SK-N-SH (cell line): ENCODE results near the gene SMIM11. TPM values are rescaled to one million over a fixed set of nuclear protein-coding genes. Genes with fewer than 3 reads are reported as not detected.

Source experiments
- CTCF ChIA-PET: fragments of 300-600, 350-600 bp; formaldehyde crosslinking; extraction: SDS; loops from one replicate; lab custom pipeline; 2021; lab: Yijun Ruan, JAX
- POLR2A ChIA-PET: fragments of 350-600 bp; sonication (Branson Sonifier 250); formaldehyde crosslinking; extraction: SDS; loops from one replicate; lab custom pipeline; 2020; ENCODE audit warnings: antibody characterized with exemption, inconsistent platforms; lab: Yijun Ruan, JAX
- DNase-seq: peaks from one replicate; pipeline ENCODE4 v3.0.0; 2012
- H2AFZ ChIP-seq: fragments of 200-600 bp; sonication (generic); 2 replicates; pipeline ENCODE4 v1.8.1; 2016; ENCODE audit warnings: antibody characterized with exemption, mild to moderate bottlenecking, low read depth
- H3F3A ChIP-seq: fragments of 200-600 bp; sonication (generic); replicated peaks from 2 replicates; pipeline ENCODE3; 2016; ENCODE audit warnings: antibody characterized with exemption, mild to moderate bottlenecking; ENCODE audit not compliant: insufficient read depth
- H3K27ac ChIP-seq, 2 experiments: fragments of 200-500 bp in 1 of 2; fragments of 200-600 bp in 1 of 2; sonication (Bioruptor generic) in 1 of 2; sonication (generic), shearing (Covaris generic) in 1 of 2; 2 replicates each; pipeline versions ENCODE4 v1.5.1 to v1.6.1; 2014 to 2016; ENCODE audit warnings: low read depth in 2 of 2, inconsistent platforms in 1 of 2, low read length in 1 of 2, mild to moderate bottlenecking in 1 of 2, mixed read lengths in 1 of 2
- H3K27me3 ChIP-seq: fragments of 200-600 bp; sonication (generic), shearing (Covaris generic); 2 replicates; pipeline ENCODE4 v1.6.1; 2016; ENCODE audit warnings: mixed run types; ENCODE audit not compliant: insufficient read depth
- H3K36me3 ChIP-seq, 2 experiments: fragments of 200-500 bp in 1 of 2; fragments of 200-600 bp in 1 of 2; sonication (Bioruptor generic) in 1 of 2; sonication (generic) in 1 of 2; replicated peaks in 1 of 2; 2 replicates each; pipeline versions ENCODE3 to v1.5.1; 2014 to 2016; ENCODE audit warnings: low read length in 1 of 2, mild to moderate bottlenecking in 1 of 2; ENCODE audit not compliant: insufficient read depth in 2 of 2, control insufficient read depth in 1 of 2
- H3K4me1 ChIP-seq, 2 experiments: fragments of 200-500 bp in 1 of 2; fragments of 200-600 bp in 1 of 2; sonication (Bioruptor generic) in 1 of 2; sonication (generic), shearing (Covaris generic) in 1 of 2; 2 replicates each; pipeline versions ENCODE4 v1.5.1 to v1.6.1; 2014 to 2016; ENCODE audit warnings: low read depth in 1 of 2, low read length in 1 of 2, mixed run types in 1 of 2; ENCODE audit not compliant: insufficient read depth in 2 of 2, control insufficient read depth in 1 of 2
- H3K4me2 ChIP-seq: fragments of 200-600 bp; sonication (generic), shearing (Covaris generic); 2 replicates; pipeline ENCODE4 v1.6.1; 2017; ENCODE audit warnings: mixed run types
- H3K4me3 ChIP-seq, 2 experiments: fragments of 200-500 bp in 1 of 2; fragments of 200-600 bp in 1 of 2; sonication (Bioruptor generic) in 1 of 2; sonication (generic), shearing (Covaris generic) in 1 of 2; 2 replicates each; pipeline versions ENCODE4 v1.5.1 to v1.8.1; 2014 to 2016; ENCODE audit warnings: low read depth in 2 of 2, inconsistent platforms in 1 of 2, low read length in 1 of 2, mild to moderate bottlenecking in 1 of 2, mixed read lengths in 1 of 2, moderate library complexity in 1 of 2
- H3K79me2 ChIP-seq: fragments of 200-600 bp; sonication (generic); 2 replicates; pipeline ENCODE4 v1.8.1; 2017; ENCODE audit warnings: mild to moderate bottlenecking; ENCODE audit not compliant: insufficient read depth
- H3K9ac ChIP-seq: fragments of 200-600 bp; sonication (generic); 2 replicates; pipeline ENCODE4 v1.6.1; 2017; ENCODE audit warnings: mixed run types
- H3K9me2 ChIP-seq: fragments of 200-600 bp; sonication (generic); 2 replicates; pipeline ENCODE4 v1.6.1; 2017; ENCODE audit warnings: mixed run types
- H3K9me3 ChIP-seq: fragments of 200-600 bp; sonication (generic); 2 replicates; pipeline ENCODE4 v1.6.1; 2017; ENCODE audit warnings: mixed run types, mild to moderate bottlenecking, moderate library complexity
- H4K20me1 ChIP-seq: fragments of 200-600 bp; sonication (generic); 2 replicates; pipeline ENCODE4 v1.6.1; 2017; ENCODE audit warnings: mild to moderate bottlenecking, mixed run types; ENCODE audit not compliant: insufficient read depth
- FOSL2 ChIP-seq: IDR thresholded peaks from 2 replicates; pipeline ENCODE4 v1.4.0; 2012; ENCODE audit warnings: low read depth, mild to moderate bottlenecking, moderate library complexity, borderline replicate concordance
- FOXJ3 ChIP-seq: sonication (generic); formaldehyde crosslinking; IDR thresholded peaks from 2 replicates; pipeline ENCODE4 v1.5.1; 2020; ENCODE audit warnings: mild to moderate bottlenecking, missing genetic modification reagents
- JUND ChIP-seq: IDR thresholded peaks from 2 replicates; pipeline ENCODE4 v1.4.0; 2012
- MEF2A ChIP-seq: IDR thresholded peaks from 2 replicates; pipeline ENCODE4 v1.4.0; 2012; ENCODE audit warnings: low read depth, borderline replicate concordance
- NRF1 ChIP-seq: IDR thresholded peaks from 2 replicates; pipeline ENCODE4 v1.6.1; 2012; ENCODE audit warnings: low read depth, mild to moderate bottlenecking, low read length
- PBX3 ChIP-seq: IDR thresholded peaks from 2 replicates; pipeline ENCODE4; 2012
- POLR2AphosphoS5 ChIP-seq: IDR thresholded peaks from 2 replicates; pipeline ENCODE4 v1.6.1; 2012; ENCODE audit warnings: low read depth, low read length
- RCOR1 ChIP-seq: fragments of 150-350 bp; IDR thresholded peaks from 2 replicates; pipeline ENCODE4 v1.6.1; 2017; ENCODE audit warnings: antibody characterized with exemption, low read length
- REST ChIP-seq: IDR thresholded peaks from 2 replicates; pipeline ENCODE4 v1.6.1; 2012; ENCODE audit warnings: mild to moderate bottlenecking, low read depth, low read length, moderate library complexity
- RFX5 ChIP-seq: IDR thresholded peaks from 2 replicates; pipeline ENCODE4 v1.6.1; 2012; ENCODE audit warnings: mild to moderate bottlenecking, improper control_type of control experiment, low read length
- RXRA ChIP-seq: IDR thresholded peaks from 2 replicates; pipeline ENCODE4 v1.4.0; 2012; ENCODE audit warnings: low read depth, mild to moderate bottlenecking, borderline replicate concordance
- SIN3A ChIP-seq: IDR thresholded peaks from 2 replicates; pipeline ENCODE4 v1.6.1; 2012; ENCODE audit warnings: low read depth, mild to moderate bottlenecking, low read length, moderate library complexity, borderline replicate concordance
- TAF1 ChIP-seq: IDR thresholded peaks from 2 replicates; pipeline ENCODE4 v1.6.1; 2012; ENCODE audit warnings: low read depth, mild to moderate bottlenecking, low read length, moderate library complexity, borderline replicate concordance
- WGBS: methylation state at CpG from one replicate; pipeline ENCODE4 v1.1.6; 2017; ENCODE audit warnings: low lambda C conversion rate; 5-methylcytosine and 5-hydroxymethylcytosine counted together
- polyA plus RNA-seq, 3 experiments: library from polyadenylated mRNA; depleted of rRNA; stranded (reverse); fragments of >200 nt; gene quantifications; 2 replicates each; pipeline ENCODE4 v1.2.3, GENCODE V29; 2012
- TF ChIP-seq, protein P1 (sequence below): fragments of 200-600 bp; sonication (generic); IDR thresholded peaks from 2 replicates; pipeline ENCODE4 v1.6.1; 2017; ENCODE audit warnings: antibody characterized with exemption, mild to moderate bottlenecking, moderate library complexity

Gene SMIM11
- polyA plus RNA-seq, 1 of the 3 experiments (the other 2 are of a cell fraction): 15.0 TPM

DNA sequence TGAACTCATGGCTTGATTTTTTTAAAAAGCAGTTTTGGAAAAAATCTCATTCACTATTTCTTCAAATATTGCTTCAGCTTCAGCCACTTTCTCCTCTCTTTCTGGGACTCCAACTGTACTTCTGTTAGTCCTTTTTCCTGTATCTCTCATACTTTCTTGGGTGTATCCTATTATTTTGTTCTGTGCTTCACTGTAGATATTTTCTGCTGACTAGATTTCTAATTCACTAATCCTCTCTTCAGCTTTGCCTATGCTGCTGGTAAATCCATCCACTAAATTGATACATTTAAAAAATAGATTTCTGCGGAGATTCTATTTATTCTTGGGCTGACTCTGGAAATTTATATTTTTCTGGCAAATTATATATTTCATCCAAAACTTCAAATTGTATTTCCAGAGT is 16.4 kb upstream of the SMIM11 start:
- Histone ChIP-seq H3K9me3 (peaks cover 3% of the 10 kb centered on the region; the same call in 1 of the 2 replicates), H3K9ac (no peak overlapping the region), H3K27me3 (peaks cover 5% of the 10 kb centered on the region; the same call in 1 of the 2 replicates), H4K20me1 (no peaks in the 10 kb centered on the region), H3K4me2 (no peak overlapping the region), H2AFZ (no peak overlapping the region), H3F3A (no peaks in the 10 kb centered on the region), H3K9me2 (no peaks in the 10 kb centered on the region), H3K27ac (no peak overlapping the region), H3K79me2 (no peaks in the 10 kb centered on the region), H3K4me3 (no peak overlapping the region), H3K36me3 (no peaks in the 10 kb centered on the region), H3K4me1 (no peaks in the 10 kb centered on the region; a peak in 1 of 4 replicates)
- POLR2A ChIA-PET: no interaction called here
- TF ChIP-seq POLR2AphosphoS5 (no peak), NRF1 (no peak), REST (no peak), FOSL2 (no peak)
- no peak for DNase-seq
- CTCF ChIA-PET: interaction anchor here (0.6 to 22.3 kb wide), 4 partner anchors 9 to 435 kb away, joined by 3 to 407 read pairs (median 20); no protein-coding TSS in a partner anchor
- WGBS: 40% methylated on average over 1 of the region's 1 CpG

GRCh38 chr21:34360488-34361241 is 14.6 kb upstream of the SMIM11 start:
- 58% methylated on average over 12 of the region's 12 CpGs for WGBS
- TF ChIP-seq MEF2A: no peak
- no peak for TF ChIP-seq JUND
- no peak for TF ChIP-seq PBX3
- no peak for TF ChIP-seq FOSL2
- TF ChIP-seq, protein P1, sequence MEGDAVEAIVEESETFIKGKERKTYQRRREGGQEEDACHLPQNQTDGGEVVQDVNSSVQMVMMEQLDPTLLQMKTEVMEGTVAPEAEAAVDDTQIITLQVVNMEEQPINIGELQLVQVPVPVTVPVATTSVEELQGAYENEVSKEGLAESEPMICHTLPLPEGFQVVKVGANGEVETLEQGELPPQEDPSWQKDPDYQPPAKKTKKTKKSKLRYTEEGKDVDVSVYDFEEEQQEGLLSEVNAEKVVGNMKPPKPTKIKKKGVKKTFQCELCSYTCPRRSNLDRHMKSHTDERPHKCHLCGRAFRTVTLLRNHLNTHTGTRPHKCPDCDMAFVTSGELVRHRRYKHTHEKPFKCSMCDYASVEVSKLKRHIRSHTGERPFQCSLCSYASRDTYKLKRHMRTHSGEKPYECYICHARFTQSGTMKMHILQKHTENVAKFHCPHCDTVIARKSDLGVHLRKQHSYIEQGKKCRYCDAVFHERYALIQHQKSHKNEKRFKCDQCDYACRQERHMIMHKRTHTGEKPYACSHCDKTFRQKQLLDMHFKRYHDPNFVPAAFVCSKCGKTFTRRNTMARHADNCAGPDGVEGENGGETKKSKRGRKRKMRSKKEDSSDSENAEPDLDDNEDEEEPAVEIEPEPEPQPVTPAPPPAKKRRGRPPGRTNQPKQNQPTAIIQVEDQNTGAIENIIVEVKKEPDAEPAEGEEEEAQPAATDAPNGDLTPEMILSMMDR: no peak
- no peak for TF ChIP-seq FOXJ3
- TF ChIP-seq SIN3A: no peak
- TF ChIP-seq RCOR1: no peak
- no peak for TF ChIP-seq RFX5
- no peak for TF ChIP-seq RXRA
- no peak for TF ChIP-seq TAF1
- Histone ChIP-seq H3K36me3 (no peaks in the 10 kb centered on the region), H4K20me1 (no peaks in the 10 kb centered on the region), H3K79me2 (no peaks in the 10 kb centered on the region), H3K4me1 (no peaks in the 10 kb centered on the region; a peak in 1 of 4 replicates), H3K9me2 (no peaks in the 10 kb centered on the region), H3K9me3 (peaks cover 3% of the 10 kb centered on the region; the same call in 1 of the 2 replicates), H3K4me3 (no peak overlapping the region), H2AFZ (no peak overlapping the region), H3K27me3 (peaks cover 5% of the 10 kb centered on the region; the same call in 1 of the 2 replicates), H3F3A (no peaks in the 10 kb centered on the region), H3K9ac (no peak overlapping the region), H3K4me2 (no peak overlapping the region), H3K27ac (no peak overlapping the region)
- ChIA-PET POLR2A (no interaction called here), CTCF (interaction anchor here (1.0 to 22.3 kb wide), 6 partner anchors 8 to 437 kb away, joined by 4 to 407 read pairs (median 10); no protein-coding TSS in a partner anchor)
- no peak for DNase-seq
